Measurements from ENCODE around the gene ZNF662. TPM values are rescaled to one million over a fixed set of nuclear protein-coding genes. Genes with fewer than 3 reads are reported as not detected.

ZNF662 gene
- total RNA-seq, 1 experiment from 2014 or later, result 13.4 TPM

- Mint-ChIP-seq H3K27me3 (ENCODE audit: insufficient read depth, unreplicated experiment) (no peaks in the 10 kb centered on the region), H3K36me3 (ENCODE audit: insufficient read depth, unreplicated experiment) (peaks cover 59% of the 10 kb centered on the region), H3K4me1 (ENCODE audit: low read depth, unreplicated experiment) (peaks cover 7% of the 10 kb centered on the region), H3K4me3 (ENCODE audit: unreplicated experiment) (no peak overlapping the region), H3K27ac (ENCODE audit: unreplicated experiment) (no peak overlapping the region), H3K9me3 (ENCODE audit: unreplicated experiment) (peaks cover 45% of the 10 kb centered on the region)
- no peak for TF ChIP-seq CTCF (IDR thresholded peaks at IDR 0.05; ENCODE audit: insufficient read depth in 1 of 2, low read depth in 1 of 2, low read length in 1 of 2, severe bottlenecking in 1 of 2, unreplicated experiment in 1 of 2)
- CTCF ChIA-PET, result no interaction called here
- no peak for DNase-seq
- POLR2A ChIA-PET, result no interaction called here
- H3K4me3 ChIP-seq (ENCODE audit: low read depth, low read length), result no peak overlapping the region
- H3K27me3 ChIP-seq (replicated peaks; ENCODE audit: control insufficient read depth, insufficient read depth, low read length), result no peaks in the 10 kb centered on the region
- peaks cover 5% of the 10 kb centered on the region for H3K4me1 ChIP-seq
- intact Hi-C loops (cut with micrococcal nuclease; ENCODE audit: unreplicated experiment), result no loop called here
- H3K36me3 ChIP-seq (ENCODE audit: control insufficient read depth, insufficient read depth, low read length), result no peaks in the 10 kb centered on the region; the same call in 1 of the 2 replicates
- no TSS peak for BruUV-seq (replicated peaks)
- peaks cover 36% of the 10 kb centered on the region for H3K9me3 ChIP-seq
Measured at GRCh38 chr3:42911551-42911950, 5.6 kb downstream of the ZNF662 start.

GRCh38 chr3:42914771-42915515 is 9.0 kb downstream of the ZNF662 start:
- BruUV-seq (replicated peaks), result no TSS peak
- CTCF ChIA-PET, result no interaction called here
- POLR2A ChIA-PET, result no interaction called here

GRCh38 chr3:42923606-42924005 is 17.7 kb downstream of the ZNF662 start:
- Mint-ChIP-seq H3K36me3 (ENCODE audit: insufficient read depth, unreplicated experiment) (no peaks in the 10 kb centered on the region), H3K27me3 (ENCODE audit: insufficient read depth, unreplicated experiment) (peaks cover 7% of the 10 kb centered on the region), H3K4me1 (ENCODE audit: low read depth, unreplicated experiment) (no peaks in the 10 kb centered on the region), H3K27ac (ENCODE audit: unreplicated experiment) (no peak overlapping the region), H3K9me3 (ENCODE audit: unreplicated experiment) (no peaks in the 10 kb centered on the region), H3K4me3 (ENCODE audit: unreplicated experiment) (no peak overlapping the region)
- no peak for DNase-seq
- CTCF ChIA-PET, result no interaction called here
- H3K27me3 ChIP-seq (replicated peaks; ENCODE audit: control insufficient read depth, insufficient read depth, low read length), result no peaks in the 10 kb centered on the region; the same call in 1 of the 2 replicates
- no TSS peak for BruUV-seq (replicated peaks)
- no peaks in the 10 kb centered on the region for H3K4me1 ChIP-seq
- TF ChIP-seq CTCF (IDR thresholded peaks at IDR 0.05; ENCODE audit: insufficient read depth in 1 of 2, low read depth in 1 of 2, low read length in 1 of 2, severe bottlenecking in 1 of 2, unreplicated experiment in 1 of 2), result no peak
- H3K9me3 ChIP-seq, result peaks cover 9% of the 10 kb centered on the region; the same call in 1 of the 2 replicates
- intact Hi-C loops (cut with micrococcal nuclease; ENCODE audit: unreplicated experiment), result no loop called here
- H3K36me3 ChIP-seq (ENCODE audit: control insufficient read depth, insufficient read depth, low read length), result no peaks in the 10 kb centered on the region
- H3K4me3 ChIP-seq (ENCODE audit: low read depth, low read length), result no peak overlapping the region
- POLR2A ChIA-PET, result no interaction called here

More at GRCh38 chr3:42914771-42915515, 9.0 kb downstream of the ZNF662 start:
- Histone ChIP-seq H3K27me3 (replicated peaks; ENCODE audit: control insufficient read depth, insufficient read depth, low read length) (no peaks in the 10 kb centered on the region), H3K36me3 (ENCODE audit: control insufficient read depth, insufficient read depth, low read length) (no peaks in the 10 kb centered on the region; the same call in 1 of the 2 replicates), H3K9me3 (peaks cover 57% of the 10 kb centered on the region), H3K4me3 (ENCODE audit: low read depth, low read length) (no peak overlapping the region), H3K4me1 (no peaks in the 10 kb centered on the region; the same call in 1 of the 2 replicates)
- Mint-ChIP-seq H3K27ac (ENCODE audit: unreplicated experiment) (no peak overlapping the region), H3K4me3 (ENCODE audit: unreplicated experiment) (no peak overlapping the region), H3K27me3 (ENCODE audit: insufficient read depth, unreplicated experiment) (no peaks in the 10 kb centered on the region), H3K36me3 (ENCODE audit: insufficient read depth, unreplicated experiment) (peaks cover 47% of the 10 kb centered on the region), H3K4me1 (ENCODE audit: low read depth, unreplicated experiment) (no peaks in the 10 kb centered on the region), H3K9me3 (ENCODE audit: unreplicated experiment) (peaks cover 45% of the 10 kb centered on the region)
- peak in 1 of 2 experiments; percentile 9 for DNase-seq
- no peak for TF ChIP-seq CTCF (IDR thresholded peaks at IDR 0.05; ENCODE audit: insufficient read depth in 1 of 2, low read depth in 1 of 2, low read length in 1 of 2, severe bottlenecking in 1 of 2, unreplicated experiment in 1 of 2)
- intact Hi-C loops (cut with micrococcal nuclease; ENCODE audit: unreplicated experiment), result no loop called here
